ENCODE results near the gene GDI2.

The GDI2 gene

DNA sequence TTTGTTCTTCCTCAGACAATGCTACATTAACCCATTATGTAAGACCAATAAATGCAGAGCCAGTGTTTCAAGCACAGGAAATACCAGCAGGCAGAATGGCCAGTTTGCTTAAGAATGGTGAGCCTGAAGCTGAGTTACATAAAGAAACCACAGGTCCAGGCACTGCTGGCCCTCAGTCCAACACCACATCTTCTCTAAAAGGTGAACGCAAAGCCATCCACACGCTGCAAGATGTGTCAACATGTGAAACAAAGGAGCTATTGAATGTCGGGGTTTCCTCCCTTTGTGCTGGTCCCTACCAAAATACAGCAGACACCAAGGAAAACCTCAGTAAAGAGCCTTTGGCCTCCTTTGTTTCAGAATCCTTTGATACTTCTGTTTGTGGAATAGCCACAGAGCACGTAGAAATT lies 64.8 kb downstream of the GDI2 start:
- no peak for TF ChIP-seq GATA3 (IDR thresholded peaks at IDR 0.05; ENCODE audit: low read depth, low read length)
- TF ChIP-seq GATA2 (IDR thresholded peaks at IDR 0.05; ENCODE audit: low read depth, low read length) = no peak

DNA sequence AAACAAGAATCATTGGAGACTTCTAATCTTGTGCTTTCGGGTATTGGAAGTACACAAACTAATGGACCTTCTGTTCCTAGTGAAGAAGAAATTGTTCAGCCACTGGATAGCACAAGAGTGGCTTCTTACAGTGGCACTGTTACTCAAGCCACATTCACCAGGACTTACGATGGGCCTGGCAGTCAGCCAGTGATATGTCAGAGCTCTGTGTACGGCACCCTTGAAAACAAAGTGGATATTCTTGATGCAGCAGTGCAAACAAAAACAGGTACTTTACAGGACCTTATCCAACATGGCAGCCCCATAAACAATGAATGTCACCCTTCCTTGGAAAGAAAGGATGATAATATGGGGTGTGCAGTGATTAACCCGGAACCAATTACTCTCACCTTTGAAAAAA lies 67.0 kb downstream of the GDI2 start:
- no peak for TF ChIP-seq GATA3 (IDR thresholded peaks at IDR 0.05; ENCODE audit: low read depth, low read length)
- no peak for TF ChIP-seq GATA2 (IDR thresholded peaks at IDR 0.05; ENCODE audit: low read depth, low read length)

DNA sequence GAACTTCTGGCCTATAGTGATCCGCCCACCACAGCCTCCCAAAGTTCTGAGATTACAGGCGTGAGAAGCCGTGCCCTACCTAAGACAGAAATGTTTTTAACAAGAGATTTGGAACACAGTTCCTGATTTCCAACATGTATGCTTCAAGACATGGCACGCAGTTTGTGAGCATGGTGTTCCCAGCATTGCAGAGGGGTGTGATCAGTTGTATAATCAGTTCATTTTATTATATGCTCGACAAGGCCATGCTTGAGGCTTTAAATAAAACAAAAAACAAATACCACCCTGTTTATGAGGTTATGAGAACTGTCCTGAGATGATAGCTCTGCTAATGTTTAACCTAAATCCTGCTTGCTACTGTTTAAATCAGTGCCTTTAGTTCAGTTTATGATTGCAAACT lies 68.4 kb downstream of the GDI2 start:
- TF ChIP-seq GATA3 (IDR thresholded peaks at IDR 0.05; ENCODE audit: low read depth, low read length) = no peak
- no peak for TF ChIP-seq GATA2 (IDR thresholded peaks at IDR 0.05; ENCODE audit: low read depth, low read length)

DNA sequence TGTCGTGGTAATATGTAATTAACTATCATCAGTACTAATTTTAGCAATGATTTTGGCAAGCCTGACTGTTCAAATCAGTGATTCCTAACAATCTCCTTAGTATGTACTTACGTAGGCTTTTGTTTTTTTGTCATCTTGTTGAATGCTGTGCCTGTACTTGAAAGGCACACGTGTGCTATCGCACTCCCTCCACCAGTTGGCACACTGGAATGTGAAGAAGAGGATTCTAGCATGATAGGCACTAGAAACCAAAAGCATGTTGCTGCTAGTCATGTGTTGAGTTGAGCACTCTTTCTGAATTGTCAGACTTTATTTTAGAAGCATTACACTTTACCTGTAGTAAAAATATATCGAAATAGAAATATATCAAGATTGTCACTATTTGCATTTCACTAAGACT lies 69.5 kb downstream of the GDI2 start:
- TF ChIP-seq GATA2 (IDR thresholded peaks at IDR 0.05; ENCODE audit: low read depth, low read length) = no peak
- no peak for TF ChIP-seq GATA3 (IDR thresholded peaks at IDR 0.05; ENCODE audit: low read depth, low read length)

DNA sequence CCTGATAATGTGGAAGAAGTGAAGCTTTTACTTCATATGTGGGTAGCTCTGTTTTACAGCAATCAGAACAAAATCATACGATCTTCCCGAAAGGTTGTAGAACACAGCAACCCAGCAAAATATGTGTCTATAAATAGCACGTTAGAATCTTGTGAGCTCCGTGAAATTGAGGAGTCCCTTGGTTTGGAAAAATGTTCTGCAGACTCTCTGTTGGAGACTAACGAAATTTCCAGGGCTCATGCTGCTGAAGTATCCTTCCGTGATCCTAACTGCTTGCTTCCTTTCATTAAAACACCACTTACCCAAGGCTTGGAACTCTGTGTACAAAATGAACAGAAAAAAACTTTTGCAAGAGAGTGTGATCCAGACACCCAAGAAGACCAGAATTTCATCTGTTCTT lies 71.1 kb downstream of the GDI2 start:
- TF ChIP-seq GATA3 (IDR thresholded peaks at IDR 0.05; ENCODE audit: low read depth, low read length) = no peak
- no peak for TF ChIP-seq GATA2 (IDR thresholded peaks at IDR 0.05; ENCODE audit: low read depth, low read length)

DNA sequence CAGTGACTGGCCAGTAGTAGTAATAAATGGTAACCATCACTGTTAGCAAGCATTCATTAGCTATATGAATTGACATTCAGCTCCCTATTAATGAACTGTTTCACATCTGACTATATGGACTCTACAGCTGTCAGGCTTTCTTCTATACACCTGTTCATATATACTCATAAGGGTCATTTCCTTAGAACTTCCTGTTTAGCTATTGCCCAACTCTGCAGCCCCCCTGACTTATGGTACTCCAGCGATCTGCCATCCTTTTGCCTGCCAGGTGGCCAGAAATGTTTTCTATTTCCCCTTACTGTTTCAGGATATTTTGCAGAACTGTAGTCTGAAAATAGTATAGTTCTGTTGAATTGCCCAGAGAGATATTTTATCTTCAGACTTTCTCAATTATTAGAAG lies 72.0 kb downstream of the GDI2 start:
- TF ChIP-seq GATA3 (IDR thresholded peaks at IDR 0.05; ENCODE audit: low read depth, low read length) (no peak), GATA2 (IDR thresholded peaks at IDR 0.05; ENCODE audit: low read depth, low read length) (no peak)

DNA sequence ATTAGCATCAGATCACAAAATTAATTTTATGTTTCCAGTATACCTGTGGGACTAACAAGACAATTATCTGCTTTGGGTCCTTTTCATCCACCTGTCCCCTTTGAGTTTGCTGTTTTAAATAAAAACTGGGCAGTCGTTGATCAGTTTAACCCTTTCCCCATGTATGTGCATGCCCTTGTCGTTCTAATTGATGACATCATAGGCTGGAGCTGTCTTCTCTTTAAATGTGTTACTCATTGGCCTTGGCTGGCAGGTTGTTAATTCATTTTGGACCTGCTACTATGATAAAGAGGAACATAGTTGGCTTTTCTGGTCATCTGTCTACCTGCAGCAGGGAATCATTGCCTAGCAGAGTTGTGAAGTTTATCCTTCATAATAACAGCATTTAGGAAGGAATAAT lies 74.8 kb downstream of the GDI2 start:
- TF ChIP-seq GATA2 (IDR thresholded peaks at IDR 0.05; ENCODE audit: low read depth, low read length) = no peak
- no peak for TF ChIP-seq GATA3 (IDR thresholded peaks at IDR 0.05; ENCODE audit: low read depth, low read length)

DNA sequence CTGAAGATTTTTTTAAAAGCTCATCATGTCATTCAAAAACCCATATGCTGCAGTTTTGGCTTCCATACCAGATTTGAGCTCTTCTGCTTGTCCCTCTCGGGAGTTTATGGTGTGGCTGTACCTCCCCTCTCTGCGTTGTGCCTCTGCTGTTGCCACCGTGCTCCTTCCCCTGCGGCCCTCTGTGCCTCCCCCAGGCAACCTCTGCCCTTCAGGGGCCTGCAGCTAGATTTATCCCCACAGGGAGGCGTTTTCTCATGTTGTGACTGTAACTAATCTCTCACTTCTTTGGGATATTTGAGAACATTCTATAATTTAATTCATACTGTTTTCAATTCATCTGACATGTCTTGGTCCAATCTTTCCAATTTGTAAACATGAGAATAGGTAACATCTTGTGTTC lies 75.9 kb downstream of the GDI2 start:
- TF ChIP-seq GATA3 (IDR thresholded peaks at IDR 0.05; ENCODE audit: low read depth, low read length) (no peak), GATA2 (IDR thresholded peaks at IDR 0.05; ENCODE audit: low read depth, low read length) (no peak)

DNA sequence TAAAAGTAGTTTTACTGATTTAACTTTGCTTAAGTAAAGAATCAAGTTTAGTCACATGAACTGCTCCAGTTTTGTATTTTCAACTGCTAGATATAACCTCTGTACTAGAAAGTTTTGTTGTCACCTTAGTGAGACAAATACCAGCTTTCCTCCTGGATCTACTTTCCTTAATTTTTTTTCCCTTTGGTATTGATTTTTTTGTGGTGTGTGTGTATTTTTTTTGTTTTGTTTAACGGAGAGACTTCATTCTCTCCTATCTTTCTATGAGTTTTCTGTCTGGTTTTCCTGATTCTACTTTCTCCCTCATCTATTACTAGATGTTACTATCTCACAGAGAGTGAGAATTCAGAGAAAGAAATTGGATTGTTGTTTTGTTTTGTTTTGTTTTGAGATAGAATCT lies 76.6 kb downstream of the GDI2 start:
- TF ChIP-seq GATA2 (IDR thresholded peaks at IDR 0.05; ENCODE audit: low read depth, low read length) (no peak), GATA3 (IDR thresholded peaks at IDR 0.05; ENCODE audit: low read depth, low read length) (no peak)

DNA sequence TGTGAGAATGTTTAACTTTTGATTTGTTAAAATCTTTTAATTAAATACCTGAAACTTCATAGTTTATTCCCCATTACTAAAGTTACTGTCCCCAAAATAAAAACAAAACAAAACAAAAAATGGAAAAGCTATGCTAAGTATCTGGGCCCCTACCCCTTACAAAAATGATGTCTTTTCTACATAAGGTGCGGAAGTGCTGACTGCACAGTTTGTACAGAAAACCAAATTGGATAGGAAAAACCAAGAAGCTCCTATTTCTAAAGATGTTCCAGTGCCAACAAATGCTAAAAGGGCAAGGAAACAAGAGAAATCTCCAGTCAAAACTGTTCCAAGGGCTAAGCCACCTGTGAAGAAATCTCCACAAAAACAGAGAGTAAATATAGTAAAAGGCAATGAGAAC lies 78.1 kb downstream of the GDI2 start:
- TF ChIP-seq GATA2 (IDR thresholded peaks at IDR 0.05; ENCODE audit: low read depth, low read length) (no peak), GATA3 (IDR thresholded peaks at IDR 0.05; ENCODE audit: low read depth, low read length) (no peak)

DNA sequence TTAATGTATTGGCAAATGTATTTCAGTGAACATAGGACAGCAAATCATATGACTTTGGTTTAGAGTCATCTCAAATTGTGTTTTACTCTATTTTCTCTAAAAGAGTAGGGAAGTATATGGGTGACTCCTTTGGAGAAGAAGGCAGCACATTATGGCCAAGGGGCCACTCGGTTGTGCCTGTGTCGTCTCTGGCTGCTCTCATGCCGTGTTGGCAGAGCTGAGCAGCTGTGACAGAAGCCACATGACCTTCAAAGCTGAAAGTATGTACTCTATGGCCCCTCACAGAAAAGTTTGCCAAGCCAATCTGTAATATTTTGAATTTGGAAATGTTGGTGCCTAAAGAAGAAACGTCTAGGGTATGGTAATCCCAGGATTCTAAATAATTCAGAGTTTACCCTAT lies 81.1 kb downstream of the GDI2 start:
- no peak for TF ChIP-seq GATA2 (IDR thresholded peaks at IDR 0.05; ENCODE audit: low read depth, low read length)
- TF ChIP-seq GATA3 (IDR thresholded peaks at IDR 0.05; ENCODE audit: low read depth, low read length) = no peak

DNA sequence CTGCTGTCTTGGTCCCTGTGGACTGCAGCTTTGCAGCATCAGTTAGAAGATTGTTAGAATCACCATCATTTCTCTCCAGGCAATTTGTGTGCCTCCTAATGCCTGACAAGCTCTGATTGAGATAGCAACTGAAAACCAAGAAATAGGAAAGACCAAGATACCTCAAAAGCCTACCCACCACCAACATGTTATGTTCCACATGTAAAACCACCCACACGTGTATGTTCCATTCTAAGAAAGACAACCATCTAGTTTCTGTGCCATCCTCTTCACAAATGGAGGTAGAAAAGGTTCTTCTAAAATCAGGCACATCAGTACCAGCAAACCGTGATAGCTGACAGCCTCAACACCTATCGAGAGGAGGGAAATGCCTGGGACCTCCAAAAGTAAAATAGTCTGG lies 81.7 kb downstream of the GDI2 start:
- TF ChIP-seq GATA2 (IDR thresholded peaks at IDR 0.05; ENCODE audit: low read depth, low read length) (no peak), GATA3 (IDR thresholded peaks at IDR 0.05; ENCODE audit: low read depth, low read length) (no peak)

DNA sequence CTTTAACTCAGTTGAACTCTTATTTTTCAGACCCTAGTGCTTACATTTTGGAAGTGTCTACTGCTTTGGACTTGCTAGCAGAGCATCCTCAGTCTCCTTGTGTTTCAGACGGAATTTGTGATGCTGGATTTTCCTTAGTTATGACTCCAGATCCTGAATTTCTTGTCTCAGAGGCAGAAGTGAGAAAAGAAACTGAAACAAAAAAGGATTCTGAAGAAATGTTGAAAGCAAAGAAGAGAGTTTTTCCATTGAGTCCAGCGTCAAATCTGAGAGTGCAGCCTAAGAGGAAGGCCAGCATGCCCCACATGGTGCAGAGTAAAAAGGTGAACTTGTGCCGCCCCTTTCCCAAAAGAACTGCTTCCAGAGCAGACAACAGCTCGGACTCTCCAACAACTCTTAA lies 82.5 kb downstream of the GDI2 start:
- TF ChIP-seq GATA3 (IDR thresholded peaks at IDR 0.05; ENCODE audit: low read depth, low read length) (no peak), GATA2 (IDR thresholded peaks at IDR 0.05; ENCODE audit: low read depth, low read length) (no peak)

DNA sequence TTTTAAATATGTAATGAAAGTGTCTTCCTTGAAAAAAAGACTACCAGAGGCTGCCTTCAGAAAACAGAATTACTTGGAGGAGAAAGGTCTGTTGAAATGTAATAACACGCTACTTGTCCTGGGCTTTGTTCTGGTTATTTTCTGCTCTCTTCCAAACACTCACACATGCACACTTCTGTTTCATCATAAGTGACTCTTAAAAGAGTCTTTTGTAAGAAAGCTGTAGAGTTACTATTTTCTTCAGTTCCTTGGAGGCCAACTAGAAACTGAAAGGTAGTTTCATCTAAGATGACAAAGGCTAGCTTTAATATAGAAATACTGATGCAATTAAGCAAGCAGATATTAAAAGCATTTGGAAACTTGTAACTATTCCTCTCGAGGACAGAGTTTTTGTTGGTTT lies 89.5 kb downstream of the GDI2 start:
- TF ChIP-seq GATA2 (IDR thresholded peaks at IDR 0.05; ENCODE audit: low read depth, low read length) (no peak), GATA3 (IDR thresholded peaks at IDR 0.05; ENCODE audit: low read depth, low read length) (no peak)

DNA sequence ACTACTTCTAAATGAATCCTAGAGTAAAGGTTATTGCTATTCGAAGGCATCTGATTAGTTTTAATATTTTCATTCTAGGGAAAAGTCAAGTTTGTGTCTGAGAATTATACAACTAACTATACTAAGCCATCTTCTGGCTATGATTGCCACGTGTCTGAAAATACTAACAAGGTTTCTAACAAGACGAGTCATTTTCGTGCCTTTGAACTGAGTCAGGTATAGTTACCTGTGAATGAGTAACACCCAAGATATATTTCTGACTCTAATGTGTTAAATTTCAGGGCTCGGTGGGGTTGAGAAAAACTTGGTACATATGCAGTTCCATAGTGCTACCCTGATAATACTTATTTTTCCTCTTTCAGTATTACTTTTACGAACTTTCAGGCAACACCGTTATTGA lies 93.1 kb downstream of the GDI2 start:
- TF ChIP-seq GATA3 (IDR thresholded peaks at IDR 0.05; ENCODE audit: low read depth, low read length) (no peak), GATA2 (IDR thresholded peaks at IDR 0.05; ENCODE audit: low read depth, low read length) (no peak)

DNA sequence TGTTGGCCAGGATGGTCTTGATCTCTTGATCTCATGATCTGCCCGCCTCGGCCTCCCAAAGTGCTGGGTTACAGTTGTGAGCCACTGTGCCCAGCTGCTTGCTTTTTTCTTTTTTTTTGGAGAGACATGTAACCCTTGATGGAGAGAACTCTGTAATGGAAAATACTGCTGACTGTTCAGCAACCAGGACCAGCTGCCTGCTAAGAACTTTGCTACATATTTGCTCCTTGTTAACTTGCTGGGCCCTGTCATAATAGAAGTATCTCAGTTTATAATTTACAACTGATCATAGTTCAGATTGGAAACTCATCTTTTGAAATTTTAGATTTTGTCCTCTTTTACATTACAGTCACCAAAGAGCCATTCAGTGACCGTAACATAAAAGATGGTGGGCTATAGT lies 93.7 kb downstream of the GDI2 start:
- TF ChIP-seq GATA3 (IDR thresholded peaks at IDR 0.05; ENCODE audit: low read depth, low read length) = no peak
- no peak for TF ChIP-seq GATA2 (IDR thresholded peaks at IDR 0.05; ENCODE audit: low read depth, low read length)
